Keratinocyte (primary cell): Measurements from ENCODE around the gene RHOBTB3. TPM values are rescaled to one million over a fixed set of nuclear protein-coding genes. Genes with fewer than 3 reads are reported as not detected.

Experiments used
- DNase-seq: peaks from one replicate; pipeline ENCODE4 v3.0.0-alpha.2; 2011; ENCODE audit warnings: low read depth, missing footprints, low spot score
- FAIRE-seq: peaks from 2 replicates; lab custom pipeline; 2011; peaks lifted over from hg19 to GRCh38; lab: Jason Lieb, UNC
- H2AFZ ChIP-seq: 2 replicates; pipeline ENCODE4 v1.6.0; 2012; ENCODE audit warnings: low read length, control low read depth, inconsistent platforms; ENCODE audit not compliant: control insufficient read depth
- H3K27ac ChIP-seq: 2 replicates; pipeline ENCODE4 v1.5.1; 2011; ENCODE audit warnings: low read length; ENCODE audit not compliant: control insufficient read depth, insufficient read depth
- H3K27me3 ChIP-seq: 3 replicates; pipeline ENCODE4 v1.6.0; 2011; ENCODE audit warnings: low read length; ENCODE audit not compliant: control insufficient read depth, insufficient read depth; ENCODE audit errors: extremely low read depth
- H3K36me3 ChIP-seq, 2 experiments: 2 replicates in 1 of 2; 3 replicates in 1 of 2; pipeline ENCODE4 v1.5.1; 2011; ENCODE audit warnings: low read length in 2 of 2, mild to moderate bottlenecking in 1 of 2; ENCODE audit not compliant: control insufficient read depth in 2 of 2, insufficient read depth in 2 of 2; ENCODE audit errors: extremely low read depth in 1 of 2
- H3K4me1 ChIP-seq: 3 replicates; pipeline ENCODE4 v1.5.1; 2011; ENCODE audit warnings: low read length; ENCODE audit not compliant: control insufficient read depth, insufficient read depth; ENCODE audit errors: extremely low read depth
- H3K4me2 ChIP-seq: 3 replicates; pipeline ENCODE4 v1.6.0; 2011; ENCODE audit warnings: low read depth, low read length; ENCODE audit not compliant: control insufficient read depth, insufficient read depth; ENCODE audit errors: extremely low read depth
- H3K4me3 ChIP-seq, 3 experiments: fragments of 200-600 bp in 1 of 3; sonication (generic) in 1 of 3; 2 replicates in 2 of 3; 3 replicates in 1 of 3; pipeline ENCODE4 v1.5.1; 2011 to 2016; ENCODE audit warnings: low read length in 3 of 3, mild to moderate bottlenecking in 3 of 3, control low read depth in 2 of 3, inconsistent platforms in 1 of 3, low read depth in 1 of 3, mixed read lengths in 1 of 3, mixed run types in 1 of 3, moderate library complexity in 1 of 3; ENCODE audit not compliant: control insufficient read depth in 2 of 3, insufficient read depth in 2 of 3; ENCODE audit errors: extremely low read depth in 1 of 3
- H3K79me2 ChIP-seq: 2 replicates; pipeline ENCODE4 v1.6.0; 2012; ENCODE audit warnings: low read length; ENCODE audit not compliant: control insufficient read depth, insufficient read depth
- H3K9ac ChIP-seq: 3 replicates; pipeline ENCODE4 v1.6.0; 2011; ENCODE audit warnings: low read length; ENCODE audit not compliant: control insufficient read depth, insufficient read depth; ENCODE audit errors: extremely low read depth
- H3K9me1 ChIP-seq: 3 replicates; pipeline ENCODE4 v1.6.0; 2011; ENCODE audit warnings: low read length; ENCODE audit not compliant: control insufficient read depth, insufficient read depth; ENCODE audit errors: extremely low read depth
- H3K9me3 ChIP-seq: 2 replicates; pipeline ENCODE4 v1.5.1; 2012; ENCODE audit warnings: low read depth, low read length; ENCODE audit not compliant: control insufficient read depth
- H4K20me1 ChIP-seq: 3 replicates; pipeline ENCODE4 v1.6.0; 2011; ENCODE audit warnings: low read length; ENCODE audit not compliant: control insufficient read depth, insufficient read depth; ENCODE audit errors: extremely low read depth
- EZH2 ChIP-seq: IDR thresholded peaks from one replicate; pipeline ENCODE4 v1.6.1; 2012; ENCODE audit warnings: inconsistent platforms, mild to moderate bottlenecking, low read length, moderate library complexity
- dilution Hi-C: fragments of 300-500 bp; cut with MboI; formaldehyde crosslinking; loops from one replicate; pipeline ENCODE4 v1.7.0; 2020; ENCODE audit warnings: low sequenced_read_pairs; ENCODE audit not compliant: extremely low pct_ligation_motif_present
- polyA plus RNA-seq, 5 experiments: library from polyadenylated mRNA; depleted of rRNA in 3 of 5; stranded (reverse) in 3 of 5; stranded (forward) in 1 of 5; unstranded in 1 of 5; fragments of >200 nt; gene quantifications; 1 replicate in 1 of 5; 2 replicates in 3 of 5; 3 replicates in 1 of 5; pipeline versions ENCODE4 v1.2.1 to v1.2.3, GENCODE V29; 2011 to 2012; ENCODE audit warnings: missing spikeins in 2 of 5, low read depth in 1 of 5, low replicate concordance in 1 of 5
- TF ChIP-seq, protein P1 (sequence below), 3 experiments: IDR thresholded peaks in 1 of 3; conservative IDR thresholded peaks in 1 of 3; optimal IDR thresholded peaks in 1 of 3; 2 replicates in 2 of 3; 3 replicates in 1 of 3; pipeline versions ENCODE3 to v1.5.1; 2011; ENCODE audit warnings: low read length in 3 of 3, mild to moderate bottlenecking in 3 of 3, moderate library complexity in 2 of 3, control low read depth in 1 of 3, inconsistent platforms in 1 of 3; ENCODE audit not compliant: insufficient read depth in 2 of 3; ENCODE audit errors: extremely low read depth in 1 of 3

Gene RHOBTB3
- polyA plus RNA-seq, 1 donor (not counting 4 experiments of a cell fraction or from before 2014, with no cell fraction given) = 4.7 TPM

DNA sequence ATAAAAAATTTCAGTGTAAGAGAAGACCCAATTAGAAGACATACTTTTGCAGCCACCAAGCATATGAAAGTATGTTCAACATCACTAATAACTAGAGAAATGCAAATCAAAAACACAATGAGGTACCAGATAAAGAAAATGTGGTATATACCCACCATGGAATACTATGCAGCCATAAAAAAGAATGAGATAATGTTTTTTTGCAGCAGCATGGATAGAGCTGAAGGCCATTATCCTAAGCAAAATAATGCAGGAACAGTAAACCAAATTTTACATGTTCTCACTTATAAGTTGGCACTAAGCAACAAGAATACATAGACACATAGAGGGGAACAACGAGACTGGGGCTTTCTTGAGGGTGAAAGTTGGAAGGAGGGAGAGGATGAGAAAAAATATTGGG is 41.5 kb upstream of the RHOBTB3 start:
- H3K4me1 ChIP-seq = no peaks in the 10 kb centered on the region
- H3K9me1 ChIP-seq = no peaks in the 10 kb centered on the region
- H4K20me1 ChIP-seq = no peaks in the 10 kb centered on the region
- H3K9me3 ChIP-seq = no peaks in the 10 kb centered on the region
- H3K79me2 ChIP-seq = no peaks in the 10 kb centered on the region
- no peak for DNase-seq
- no peak overlapping the region for H3K4me2 ChIP-seq
- no peaks in the 10 kb centered on the region for H3K27me3 ChIP-seq
- H3K4me3 ChIP-seq = no peak overlapping the region
- TF ChIP-seq EZH2 = no peak
- no peak overlapping the region for H3K27ac ChIP-seq
- H3K36me3 ChIP-seq = no peaks in the 10 kb centered on the region
- dilution Hi-C loops = no loop called here
- no peak overlapping the region for H2AFZ ChIP-seq
- no peak overlapping the region for H3K9ac ChIP-seq
- no peak for FAIRE-seq

DNA sequence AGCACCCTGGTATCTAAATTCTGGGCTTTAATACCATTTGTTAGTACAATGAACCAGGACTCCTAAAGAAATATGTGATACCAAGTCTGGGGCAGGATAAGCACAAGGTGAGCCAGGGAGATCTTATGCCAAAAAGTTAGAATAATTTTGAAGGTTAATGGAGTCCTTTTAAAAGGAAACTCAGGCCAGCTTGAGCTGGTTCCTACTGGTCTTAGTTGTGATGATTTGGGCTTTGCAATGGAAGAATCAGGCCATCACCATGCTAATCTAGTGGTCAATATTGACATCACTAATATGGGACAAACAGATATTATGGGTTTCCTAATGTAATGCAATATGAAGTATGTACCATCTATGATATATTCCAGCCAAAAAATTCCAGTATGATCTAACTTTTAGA is 40.8 kb upstream of the RHOBTB3 start:
- no peaks in the 10 kb centered on the region for H4K20me1 ChIP-seq
- no peaks in the 10 kb centered on the region for H3K9me3 ChIP-seq
- no peak overlapping the region for H3K27ac ChIP-seq
- no peaks in the 10 kb centered on the region for H3K79me2 ChIP-seq
- H3K4me2 ChIP-seq = no peak overlapping the region
- H3K9ac ChIP-seq = no peak overlapping the region
- no peaks in the 10 kb centered on the region for H3K9me1 ChIP-seq
- FAIRE-seq (no peak), DNase-seq (no peak)
- H3K4me1 ChIP-seq = no peaks in the 10 kb centered on the region
- H2AFZ ChIP-seq = no peak overlapping the region
- H3K36me3 ChIP-seq = no peaks in the 10 kb centered on the region
- TF ChIP-seq, protein P1, sequence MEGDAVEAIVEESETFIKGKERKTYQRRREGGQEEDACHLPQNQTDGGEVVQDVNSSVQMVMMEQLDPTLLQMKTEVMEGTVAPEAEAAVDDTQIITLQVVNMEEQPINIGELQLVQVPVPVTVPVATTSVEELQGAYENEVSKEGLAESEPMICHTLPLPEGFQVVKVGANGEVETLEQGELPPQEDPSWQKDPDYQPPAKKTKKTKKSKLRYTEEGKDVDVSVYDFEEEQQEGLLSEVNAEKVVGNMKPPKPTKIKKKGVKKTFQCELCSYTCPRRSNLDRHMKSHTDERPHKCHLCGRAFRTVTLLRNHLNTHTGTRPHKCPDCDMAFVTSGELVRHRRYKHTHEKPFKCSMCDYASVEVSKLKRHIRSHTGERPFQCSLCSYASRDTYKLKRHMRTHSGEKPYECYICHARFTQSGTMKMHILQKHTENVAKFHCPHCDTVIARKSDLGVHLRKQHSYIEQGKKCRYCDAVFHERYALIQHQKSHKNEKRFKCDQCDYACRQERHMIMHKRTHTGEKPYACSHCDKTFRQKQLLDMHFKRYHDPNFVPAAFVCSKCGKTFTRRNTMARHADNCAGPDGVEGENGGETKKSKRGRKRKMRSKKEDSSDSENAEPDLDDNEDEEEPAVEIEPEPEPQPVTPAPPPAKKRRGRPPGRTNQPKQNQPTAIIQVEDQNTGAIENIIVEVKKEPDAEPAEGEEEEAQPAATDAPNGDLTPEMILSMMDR (optimal IDR thresholded peaks at IDR 0.05 in 1 of 3, IDR thresholded peaks at IDR 0.05 in 1 of 3, conservative IDR thresholded peaks at IDR 0.05 in 1 of 3; ENCODE audit: extremely low read depth in 1 of 3, insufficient read depth in 2 of 3, low read length in 3 of 3) = no peak
- no peak for TF ChIP-seq EZH2
- dilution Hi-C loops = no loop called here
- H3K4me3 ChIP-seq = no peak overlapping the region
- no peaks in the 10 kb centered on the region for H3K27me3 ChIP-seq
